Spleen (tissue), 11 donors: ENCODE measurements around the gene LIN28A. TPM values are rescaled to one million over a fixed set of nuclear protein-coding genes. Genes with fewer than 3 reads are reported as not detected.
A peak's percentile ranks its signal among the peaks of the same experiment; 100 is the strongest.

Experiments
- DNase-seq: peaks from one replicate; pipeline ENCODE4 v3.0.0-alpha.2; 2020
- H3K27ac ChIP-seq, 8 donors: fragments of 200-600 bp; sonication (generic) in 7 of 8; 1 replicate in 4 of 8; 2 replicates in 4 of 8; pipeline versions ENCODE4 v1.5.0 to v1.8.0; 2016 to 2021; ENCODE audit warnings: inconsistent platforms in 4 of 8, mild to moderate bottlenecking in 4 of 8, moderate library complexity in 1 of 8
- H3K27me3 ChIP-seq, 7 donors: fragments of 200-600 bp; sonication (generic) in 6 of 7; replicated peaks in 1 of 7; 1 replicate in 4 of 7; 2 replicates in 3 of 7; pipeline versions ENCODE4 v1.5.0 to v1.8.0; 2016 to 2021; ENCODE audit warnings: inconsistent platforms in 3 of 7, mild to moderate bottlenecking in 1 of 7
- H3K36me3 ChIP-seq, 6 donors: fragments of 200-600 bp; sonication (generic) in 5 of 6; 1 replicate in 4 of 6; 2 replicates in 2 of 6; pipeline versions ENCODE4 v1.5.0 to v1.8.0; 2016 to 2021; ENCODE audit warnings: inconsistent platforms in 2 of 6
- H3K4me1 ChIP-seq, 6 donors: fragments of 200-600 bp; sonication (generic) in 5 of 6; 1 replicate in 3 of 6; 2 replicates in 3 of 6; pipeline versions ENCODE4 v1.5.0 to v1.8.0; 2016 to 2021; ENCODE audit warnings: inconsistent platforms in 3 of 6
- H3K4me3 ChIP-seq, 8 donors: fragments of 200-600 bp; sonication (generic) in 7 of 8; 1 replicate in 4 of 8; 2 replicates in 4 of 8; pipeline versions ENCODE4 v1.5.0 to v1.8.0; 2016 to 2021; ENCODE audit warnings: inconsistent platforms in 4 of 8, mild to moderate bottlenecking in 4 of 8, moderate library complexity in 2 of 8
- H3K9me3 ChIP-seq, 8 donors: fragments of 200-600 bp; sonication (generic) in 7 of 8; 1 replicate in 4 of 8; 2 replicates in 4 of 8; pipeline versions ENCODE4 v1.5.0 to v1.8.0; 2016 to 2021; ENCODE audit warnings: inconsistent platforms in 4 of 8
- POLR2A ChIP-seq, 3 donors: fragments of 450-650 bp; IDR thresholded peaks; one replicate each; pipeline ENCODE4 v1.5.1; 2017; ENCODE audit warnings: antibody characterized with exemption in 3 of 3, mild to moderate bottlenecking in 1 of 3
- POLR2AphosphoS5 ChIP-seq, 3 donors: sonication (generic); formaldehyde crosslinking; IDR thresholded peaks; one replicate each; pipeline ENCODE4 v1.5.1; 2017; ENCODE audit warnings: antibody characterized with exemption in 3 of 3
- WGBS, 5 donors: extraction: QIAGEN DNeasy Blood & Tissue Kit in 3 of 5; methylation state at CpG; one replicate each; pipeline versions ENCODE4 v1.1.5 to v1.1.7; 2013 to 2018; 5-methylcytosine and 5-hydroxymethylcytosine counted together
- intact Hi-C: fragments of 100-400 bp; cut with DNase I; formaldehyde crosslinking; loops from one replicate; pipeline ENCODE4 v1.15.0; 2023; ENCODE audit warnings: low total_unique reads
- polyA plus RNA-seq, 3 donors: library from polyadenylated mRNA; stranded (reverse); fragments of 200-250 nt; gene quantifications; one replicate each; pipeline ENCODE4 v1.2.1, GENCODE V29; 2013
- total RNA-seq, 7 donors: library from RNA; depleted of rRNA in 3 of 7; stranded (reverse); fragments of >200 nt in 3 of 7; fragmentation: NEBNext Ultra II Directional in 4 of 7; extraction: Animal tissue kit (Norgen Biotek cat#: 25700) in 4 of 7; gene quantifications; one replicate each; pipeline versions ENCODE4 v1.1.0 to v1.2.1, GENCODE V29; 2016 to 2021
- TF ChIP-seq, protein P1 (sequence below), 11 experiments: fragments of 200-600 bp in 7 of 11; fragments of 450-650 bp in 4 of 11; sonication (generic) in 4 of 11; IDR thresholded peaks in 8 of 11; conservative IDR thresholded peaks in 3 of 11; 1 replicate in 7 of 11; 2 replicates in 4 of 11; pipeline versions ENCODE4 v1.4.0 to v1.8.0; 2016 to 2021; ENCODE audit warnings: antibody characterized with exemption in 11 of 11, inconsistent platforms in 4 of 11, mild to moderate bottlenecking in 1 of 11
- donor health status: healthy with polysubstance abuse.
- donor health status: DM: no; HTN: no; CAD: no; lungs with moderate emphysema.
- donor health status: DM: no; HTN: no; CAD: no.
- donor health status: Bipolar disorder and iron deficiency.
- donor health status: healthy.
- donor health status: DM: no; HTN: no; CAD: no.
- donor health status: DM: yes; HTN: yes; CAD: no.

Gene LIN28A
- total and polyA plus RNA-seq, 10 donors = not detected

DNA sequence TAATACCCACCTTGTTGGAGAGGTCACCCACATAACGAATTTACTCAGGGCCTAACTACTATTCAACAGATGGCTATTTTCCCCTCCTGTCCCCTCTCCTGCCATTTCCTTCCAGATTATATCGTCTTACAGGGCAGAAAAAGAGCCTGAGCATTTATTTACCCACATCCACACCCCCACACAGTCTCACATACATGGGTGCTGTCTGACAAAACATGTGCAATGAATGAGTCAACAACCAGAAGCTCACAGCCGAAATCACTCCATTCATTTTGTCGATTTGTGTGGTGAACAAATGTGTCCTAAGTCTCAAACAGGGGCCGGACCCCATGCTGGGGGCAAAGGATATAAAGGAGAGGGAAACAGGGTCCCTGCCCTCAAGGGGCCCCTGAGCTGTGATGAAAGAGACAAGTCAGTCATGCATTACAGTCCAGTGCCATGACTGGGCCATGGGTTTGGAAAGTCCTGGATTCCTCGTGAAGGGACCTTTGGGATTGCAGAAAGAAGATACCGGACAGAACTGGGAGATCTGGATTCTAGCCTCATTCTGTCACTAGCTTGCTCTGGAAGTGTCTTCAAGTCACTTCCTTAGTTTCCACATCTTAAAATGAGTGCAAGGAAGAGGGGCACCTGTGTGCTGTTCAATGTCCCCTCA is 21.7 kb upstream of the LIN28A start:
- TF ChIP-seq POLR2AphosphoS5 (IDR thresholded peaks at IDR 0.05) = no peak
- TF ChIP-seq POLR2A (IDR thresholded peaks at IDR 0.05) = no peak
- TF ChIP-seq, protein P1, sequence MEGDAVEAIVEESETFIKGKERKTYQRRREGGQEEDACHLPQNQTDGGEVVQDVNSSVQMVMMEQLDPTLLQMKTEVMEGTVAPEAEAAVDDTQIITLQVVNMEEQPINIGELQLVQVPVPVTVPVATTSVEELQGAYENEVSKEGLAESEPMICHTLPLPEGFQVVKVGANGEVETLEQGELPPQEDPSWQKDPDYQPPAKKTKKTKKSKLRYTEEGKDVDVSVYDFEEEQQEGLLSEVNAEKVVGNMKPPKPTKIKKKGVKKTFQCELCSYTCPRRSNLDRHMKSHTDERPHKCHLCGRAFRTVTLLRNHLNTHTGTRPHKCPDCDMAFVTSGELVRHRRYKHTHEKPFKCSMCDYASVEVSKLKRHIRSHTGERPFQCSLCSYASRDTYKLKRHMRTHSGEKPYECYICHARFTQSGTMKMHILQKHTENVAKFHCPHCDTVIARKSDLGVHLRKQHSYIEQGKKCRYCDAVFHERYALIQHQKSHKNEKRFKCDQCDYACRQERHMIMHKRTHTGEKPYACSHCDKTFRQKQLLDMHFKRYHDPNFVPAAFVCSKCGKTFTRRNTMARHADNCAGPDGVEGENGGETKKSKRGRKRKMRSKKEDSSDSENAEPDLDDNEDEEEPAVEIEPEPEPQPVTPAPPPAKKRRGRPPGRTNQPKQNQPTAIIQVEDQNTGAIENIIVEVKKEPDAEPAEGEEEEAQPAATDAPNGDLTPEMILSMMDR (IDR thresholded peaks at IDR 0.05 in 8 of 11, conservative IDR thresholded peaks at IDR 0.05 in 3 of 11) = no peak
- H3K36me3 ChIP-seq = no peaks in the 10 kb centered on the region
- H3K4me1 ChIP-seq = peaks cover 0 to 18% (median 3%) of the 10 kb centered on the region in 6 donors
- no peak overlapping the region for H3K27ac ChIP-seq
- WGBS, 5 donors = 71 to 83% (median 82%) methylated on average over 7 of the region's 7 CpGs
- intact Hi-C loops = no loop called here
- DNase-seq = peak; percentile 17
- no peak overlapping the region for H3K4me3 ChIP-seq
- no peaks in the 10 kb centered on the region for H3K9me3 ChIP-seq
- H3K27me3 ChIP-seq = peaks cover 0 to 45% (median 0%) of the 10 kb centered on the region in 7 donors

- H3K4me1 ChIP-seq = peaks cover 0 to 12% (median 3%) of the 10 kb centered on the region in 6 donors
- H3K9me3 ChIP-seq = no peaks in the 10 kb centered on the region
- H3K4me3 ChIP-seq = no peak overlapping the region
- no peak for DNase-seq
- intact Hi-C loops = no loop called here
- no peaks in the 10 kb centered on the region for H3K36me3 ChIP-seq
- H3K27me3 ChIP-seq = peaks cover 0 to 40% (median 0%) of the 10 kb centered on the region in 7 donors
- 62 to 84% (median 73%) methylated on average over 4 of the region's 4 CpGs for WGBS, 5 donors
- no peak for TF ChIP-seq POLR2A (IDR thresholded peaks at IDR 0.05)
- no peak for TF ChIP-seq POLR2AphosphoS5 (IDR thresholded peaks at IDR 0.05)
- TF ChIP-seq, protein P1 (IDR thresholded peaks at IDR 0.05 in 8 of 11, conservative IDR thresholded peaks at IDR 0.05 in 3 of 11) = no peak
- no peak overlapping the region for H3K27ac ChIP-seq
Observed at GRCh38 chr1:26389604-26390247, 20.9 kb upstream of the LIN28A start.

- no peak overlapping the region for H3K27ac ChIP-seq
- H3K27me3 ChIP-seq = peaks cover 0 to 23% (median 0%) of the 10 kb centered on the region in 7 donors
- TF ChIP-seq, protein P1 (IDR thresholded peaks at IDR 0.05 in 8 of 11, conservative IDR thresholded peaks at IDR 0.05 in 3 of 11) = peak in 7 of 11 experiments; percentile 14 to 56 (median 28)
- no peak for TF ChIP-seq POLR2AphosphoS5 (IDR thresholded peaks at IDR 0.05)
- intact Hi-C loops = no loop called here
- DNase-seq = peak; percentile 23
- 4 to 11% (median 5%) methylated on average over 3 of the region's 3 CpGs for WGBS, 5 donors
- H3K4me1 ChIP-seq = no peaks in the 10 kb centered on the region
- no peaks in the 10 kb centered on the region for H3K9me3 ChIP-seq
- no peaks in the 10 kb centered on the region for H3K36me3 ChIP-seq
- no peak overlapping the region for H3K4me3 ChIP-seq
Observed at GRCh38 chr1:26391450-26391849, 19.2 kb upstream of the LIN28A start.

DNA sequence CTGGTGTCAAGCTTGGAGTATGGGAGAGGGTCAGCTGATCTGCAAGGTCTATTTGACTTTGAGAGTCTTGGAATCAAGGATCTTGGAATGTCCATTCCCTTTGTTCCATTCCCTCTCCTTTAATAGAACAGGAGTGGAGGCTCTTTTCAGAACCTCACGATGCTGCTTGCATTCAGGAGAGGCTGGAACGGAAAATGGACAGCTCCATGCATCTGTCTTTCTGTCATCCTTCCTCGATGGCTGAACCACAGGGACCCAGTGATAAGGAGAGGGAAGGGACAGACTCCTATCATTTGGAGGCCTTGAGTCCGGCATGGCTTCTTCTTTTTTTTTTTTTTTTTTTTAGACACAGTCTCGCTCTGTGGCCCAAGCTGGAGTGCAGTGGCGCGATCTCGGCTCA is 14.9 kb upstream of the LIN28A start:
- Histone ChIP-seq H3K4me3 (no peak overlapping the region), H3K4me1 (no peaks in the 10 kb centered on the region), H3K27me3 (peaks cover 0 to 6% (median 0%) of the 10 kb centered on the region in 7 donors), H3K9me3 (no peaks in the 10 kb centered on the region), H3K27ac (no peak overlapping the region), H3K36me3 (no peaks in the 10 kb centered on the region)
- DNase-seq = no peak
- TF ChIP-seq POLR2A (IDR thresholded peaks at IDR 0.05) (no peak), POLR2AphosphoS5 (IDR thresholded peaks at IDR 0.05) (no peak)
- TF ChIP-seq, protein P1 (IDR thresholded peaks at IDR 0.05 in 8 of 11, conservative IDR thresholded peaks at IDR 0.05 in 3 of 11) = no peak
- WGBS, 5 donors = 76 to 86% (median 82%) methylated on average over 8 of the region's 8 CpGs
- intact Hi-C loops = no loop called here
